HG03135 (cell line): ENCODE data around the gene HCRT.
"Not testable (repeated sequence)": the region's sequence is repeated elsewhere in the genome, so short reads cannot be mapped to it uniquely, and the experiment has no call there.

Experiments used
- ATAC-seq: cut with Tn5 transposase; IDR thresholded peaks from one replicate; pipeline ENCODE4 v1.9.1; 2021; ENCODE audit warnings: mild to moderate bottlenecking, moderate library complexity; ENCODE audit not compliant: unreplicated experiment

The HCRT gene

GRCh38 chr17:42141382-42141781 lies 43.9 kb downstream of the HCRT start:
- ATAC-seq, result no peak

GRCh38 chr17:42140690-42141089 lies 44.6 kb downstream of the HCRT start:
- not testable (repeated sequence) for ATAC-seq

DNA sequence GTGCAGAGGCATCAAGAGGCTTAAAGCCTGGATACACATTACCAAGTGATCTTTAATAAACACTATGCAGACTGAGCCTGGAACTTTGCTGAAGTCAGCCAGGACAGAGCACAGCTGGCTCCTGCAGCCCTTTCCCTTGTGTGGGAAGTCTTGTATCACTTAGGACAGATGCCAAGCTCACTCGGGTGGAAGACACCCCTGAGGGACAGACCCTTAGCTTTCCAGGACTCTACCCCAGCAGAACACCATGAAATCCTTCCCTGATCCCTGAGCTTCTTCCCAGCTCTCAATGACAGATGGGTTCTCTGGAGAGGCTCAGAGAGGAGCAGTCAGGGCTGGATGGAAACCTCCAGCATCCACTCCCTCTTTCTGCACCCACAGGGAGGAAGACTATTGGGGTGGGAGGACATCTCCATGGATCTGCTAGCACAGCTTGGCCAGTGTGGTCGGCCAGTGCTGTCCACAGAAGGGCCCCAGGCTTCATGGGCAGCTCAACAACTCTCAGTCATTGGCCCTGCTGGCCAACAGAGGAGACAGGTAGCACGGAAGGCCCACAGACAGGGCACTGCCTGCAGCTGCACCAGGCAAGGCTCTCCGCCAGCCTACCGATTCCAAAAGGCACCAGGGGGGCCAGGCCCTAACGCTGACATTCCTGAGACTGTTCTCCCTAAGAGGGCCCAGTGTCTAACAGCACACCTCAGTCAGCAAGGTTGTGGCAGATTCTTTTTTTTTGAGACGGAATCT lies 46.3 kb downstream of the HCRT start:
- ATAC-seq, result no peak

DNA sequence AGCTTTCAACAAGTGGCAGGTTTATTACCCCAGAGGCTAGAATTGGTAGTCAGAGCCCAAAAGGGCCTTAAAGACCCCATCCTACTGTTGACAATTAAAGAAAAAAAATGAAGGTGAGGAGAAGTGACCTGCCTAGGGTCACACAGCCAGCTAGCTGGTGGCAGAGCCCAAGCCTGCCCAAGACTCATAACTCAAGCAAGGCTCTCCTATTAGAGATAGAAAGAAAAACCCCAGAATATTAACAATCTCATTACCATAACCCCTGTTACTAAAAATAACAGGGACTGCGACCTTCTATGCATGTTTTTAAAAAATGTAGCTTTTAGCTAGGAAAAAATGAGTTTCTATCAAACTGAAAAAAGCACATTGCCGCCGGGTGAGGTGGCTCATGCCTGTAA lies 48.6 kb downstream of the HCRT start:
- ATAC-seq, result no peak

DNA sequence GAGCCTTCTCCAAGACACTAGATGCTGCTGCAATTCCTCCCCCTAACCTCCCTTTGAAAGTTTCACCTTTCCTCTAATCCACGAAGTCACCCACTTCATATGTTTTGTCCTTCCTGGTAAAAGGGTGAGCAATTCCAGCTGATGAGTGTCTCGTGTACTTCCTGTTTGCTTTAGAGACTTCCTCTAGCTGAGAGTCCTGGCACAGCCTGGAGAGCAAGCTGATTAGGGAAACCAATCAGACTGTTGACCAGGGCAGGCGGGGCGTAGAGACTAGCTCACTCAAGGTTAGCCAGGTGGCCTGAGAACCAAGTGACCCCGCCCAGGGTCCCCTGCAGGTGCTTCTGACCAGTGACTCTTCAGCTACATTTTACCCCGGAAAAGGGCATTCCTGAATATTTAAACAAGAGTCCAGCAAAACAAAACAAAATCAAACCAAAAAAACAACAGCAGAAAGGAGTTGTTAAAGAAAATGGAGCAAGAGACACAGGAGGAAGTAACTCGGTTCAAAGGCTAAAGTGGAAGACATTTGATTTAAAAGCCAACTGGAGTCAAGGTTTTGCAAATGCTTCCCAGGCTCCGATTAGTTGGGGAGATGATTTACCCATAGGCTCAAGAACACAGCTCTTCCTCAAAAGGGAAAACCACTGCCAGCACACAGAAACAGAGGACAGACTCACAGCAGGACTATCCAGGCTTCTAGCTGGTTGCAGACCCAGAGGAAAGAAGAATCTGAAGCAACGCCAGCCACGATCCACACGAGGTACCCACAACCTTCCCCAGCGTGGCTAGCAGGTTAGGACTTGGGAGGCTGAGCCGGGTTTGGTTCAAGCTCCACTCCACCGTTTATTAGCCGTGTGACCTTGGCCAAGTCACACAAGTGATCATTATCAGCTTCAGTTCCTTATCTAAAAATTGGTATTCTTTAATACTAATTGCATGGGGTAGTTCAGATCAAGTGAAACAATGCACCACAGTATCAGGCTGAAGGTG lies 49.3 kb downstream of the HCRT start:
- no peak for ATAC-seq

- no peak for ATAC-seq
Observed at GRCh38 chr17:42135151-42135550, 50.1 kb downstream of the HCRT start.
